Uterus (tissue), 4 donors: Measurements from ENCODE around the gene GLS. TPM values are rescaled to one million over a fixed set of nuclear protein-coding genes. Genes with fewer than 3 reads are reported as not detected.
"Not testable (repeated sequence)": the region's sequence is repeated elsewhere in the genome, so short reads cannot be mapped to it uniquely, and the experiment has no call there.

Experiments
- DNase-seq, 2 donors: peaks; one replicate each; pipeline ENCODE4 v3.0.0-alpha.2; 2019 to 2020
- H3K27ac ChIP-seq, 2 donors: fragments of 200-600 bp; sonication (generic); 1 replicate in 1 of 2; 2 replicates in 1 of 2; pipeline ENCODE4 v1.5.1; 2016 to 2018
- H3K27me3 ChIP-seq, 2 donors: fragments of 200-600 bp; sonication (generic); one replicate each; pipeline ENCODE4 v1.5.1; 2018 to 2019; ENCODE audit warnings: control low read depth in 1 of 2
- H3K36me3 ChIP-seq, 2 donors: fragments of 200-600 bp; sonication (generic); one replicate each; pipeline ENCODE4 v1.5.1; 2019; ENCODE audit warnings: control low read depth in 1 of 2
- H3K4me1 ChIP-seq, 2 donors: fragments of 200-600 bp; sonication (generic); one replicate each; pipeline ENCODE4 v1.5.1; 2018 to 2019; ENCODE audit warnings: control low read depth in 1 of 2
- H3K4me3 ChIP-seq, 2 donors: fragments of 200-600 bp; sonication (generic); 1 replicate in 1 of 2; 2 replicates in 1 of 2; pipeline ENCODE4 v1.5.1; 2018 to 2019; ENCODE audit warnings: mild to moderate bottlenecking in 1 of 2
- H3K9me3 ChIP-seq, 2 donors: fragments of 200-600 bp; sonication (generic); one replicate each; pipeline ENCODE4 v1.5.1; 2019; ENCODE audit warnings: control low read depth in 1 of 2
- CTCF ChIP-seq, 4 experiments: fragments of 200-600 bp in 2 of 4; fragments of 450-650 bp in 2 of 4; sonication (generic) in 2 of 4; IDR thresholded peaks; one replicate each; pipeline ENCODE4 v1.5.1; 2016 to 2019; ENCODE audit warnings: antibody characterized with exemption in 4 of 4, mild to moderate bottlenecking in 2 of 4, moderate library complexity in 1 of 4
- POLR2A ChIP-seq, 2 donors: fragments of 450-650 bp; IDR thresholded peaks; one replicate each; pipeline ENCODE4 v1.6.1; 2016; ENCODE audit warnings: antibody characterized with exemption in 2 of 2, mild to moderate bottlenecking in 1 of 2, moderate library complexity in 1 of 2
- intact Hi-C: fragments of 100-400 bp; cut with DNase I; formaldehyde crosslinking; loops from one replicate; pipeline ENCODE4 v1.15.1; 2023; ENCODE audit warnings: low total_unique reads
- total RNA-seq, 4 donors: library from RNA; depleted of rRNA in 3 of 4; stranded (reverse); fragments of >200 nt in 3 of 4; gene quantifications; one replicate each; pipeline versions ENCODE4 v1.1.0 to v1.2.4, GENCODE V29; 2014 to 2023
- donor health status: DM: yes; HTN: yes; CAD: no.

The GLS gene
- total RNA-seq, 4 donors from 2014 or later = 89.7 to 202 (median 156) TPM

GRCh38 chr2:190953257-190953656, 72.6 kb downstream of the GLS start:
- Histone ChIP-seq H3K36me3 (no peaks in the 10 kb centered on the region), H3K4me1 (peaks cover 0 to 5% of the 10 kb centered on the region in 2 donors), H3K27me3 (no peaks in the 10 kb centered on the region), H3K27ac (no peak overlapping the region), H3K4me3 (no peak overlapping the region), H3K9me3 (no peaks in the 10 kb centered on the region)
- TF ChIP-seq CTCF (IDR thresholded peaks at IDR 0.05) (no peak), POLR2A (IDR thresholded peaks at IDR 0.05) (no peak)
- DNase-seq = no peak
- intact Hi-C loops = no loop called here

- no peaks in the 10 kb centered on the region for H3K36me3 ChIP-seq
- intact Hi-C loops = no loop called here
Measured at GRCh38 chr2:190959911-190960788, 79.5 kb downstream of the GLS start.

GRCh38 chr2:190961117-190961516, 80.5 kb downstream of the GLS start:
- H3K9me3 ChIP-seq, H3K36me3 ChIP-seq, intact Hi-C loops: not testable (repeated sequence)

More at GRCh38 chr2:190959911-190960788, 79.5 kb downstream of the GLS start:
- H3K4me1 ChIP-seq = no peaks in the 10 kb centered on the region
- no peak overlapping the region for H3K27ac ChIP-seq
- H3K4me3 ChIP-seq = no peak overlapping the region
- no peak for TF ChIP-seq POLR2A (IDR thresholded peaks at IDR 0.05)
- TF ChIP-seq CTCF (IDR thresholded peaks at IDR 0.05) = no peak
- H3K27me3 ChIP-seq = no peaks in the 10 kb centered on the region
- no peak for DNase-seq
- H3K9me3 ChIP-seq = no peaks in the 10 kb centered on the region

GRCh38 chr2:190961918-190962487, 81.4 kb downstream of the GLS start:
- H3K4me3 ChIP-seq = no peak overlapping the region

More at GRCh38 chr2:190961117-190961516, 80.5 kb downstream of the GLS start:
- H3K4me1 ChIP-seq, H3K27ac ChIP-seq, H3K4me3 ChIP-seq, H3K27me3 ChIP-seq, DNase-seq: not testable (repeated sequence)

GRCh38 chr2:190963088-190963487, 82.5 kb downstream of the GLS start:
- Histone ChIP-seq H3K4me1 (no peaks in the 10 kb centered on the region), H3K36me3 (no peaks in the 10 kb centered on the region), H3K27me3 (no peaks in the 10 kb centered on the region), H3K27ac (no peak overlapping the region), H3K4me3 (no peak overlapping the region), H3K9me3 (no peaks in the 10 kb centered on the region)
- TF ChIP-seq POLR2A (IDR thresholded peaks at IDR 0.05) = no peak
- intact Hi-C loops = no loop called here
- no peak for DNase-seq

More at GRCh38 chr2:190961918-190962487, 81.4 kb downstream of the GLS start:
- intact Hi-C loops = no loop called here
- no peak overlapping the region for H3K27ac ChIP-seq
- TF ChIP-seq POLR2A (IDR thresholded peaks at IDR 0.05) = no peak
- TF ChIP-seq CTCF (IDR thresholded peaks at IDR 0.05) = no peak
- H3K9me3 ChIP-seq = no peaks in the 10 kb centered on the region
- H3K36me3 ChIP-seq = no peaks in the 10 kb centered on the region
- H3K4me1 ChIP-seq = no peaks in the 10 kb centered on the region
- H3K27me3 ChIP-seq = no peaks in the 10 kb centered on the region
- DNase-seq = no peak

GRCh38 chr2:190964170-190964795, 83.7 kb downstream of the GLS start:
- Histone ChIP-seq H3K4me3 (no peak overlapping the region), H3K9me3 (no peaks in the 10 kb centered on the region), H3K27me3 (no peaks in the 10 kb centered on the region), H3K27ac (no peak overlapping the region), H3K36me3 (no peaks in the 10 kb centered on the region), H3K4me1 (no peaks in the 10 kb centered on the region)
- no peak for DNase-seq
- TF ChIP-seq CTCF (IDR thresholded peaks at IDR 0.05) = no peak
- TF ChIP-seq POLR2A (IDR thresholded peaks at IDR 0.05) = no peak
- intact Hi-C loops = no loop called here
